AG10803 (cell line): Measurements from ENCODE around the gene FNDC8.

Experiments
- DNase-seq: peaks from one replicate; pipeline ENCODE4 v3.0.0; 2010; ENCODE audit warnings: low read depth
- H3K4me3 ChIP-seq: 2 replicates; pipeline ENCODE4 v1.5.1; 2011; ENCODE audit warnings: mild to moderate bottlenecking, low read length, control low read depth
- TF ChIP-seq, protein P1 (sequence below): conservative IDR thresholded peaks from 2 replicates; pipeline ENCODE4 v1.5.1; 2011; ENCODE audit warnings: mild to moderate bottlenecking, low read length, control low read depth, inconsistent platforms

FNDC8 gene

DNA sequence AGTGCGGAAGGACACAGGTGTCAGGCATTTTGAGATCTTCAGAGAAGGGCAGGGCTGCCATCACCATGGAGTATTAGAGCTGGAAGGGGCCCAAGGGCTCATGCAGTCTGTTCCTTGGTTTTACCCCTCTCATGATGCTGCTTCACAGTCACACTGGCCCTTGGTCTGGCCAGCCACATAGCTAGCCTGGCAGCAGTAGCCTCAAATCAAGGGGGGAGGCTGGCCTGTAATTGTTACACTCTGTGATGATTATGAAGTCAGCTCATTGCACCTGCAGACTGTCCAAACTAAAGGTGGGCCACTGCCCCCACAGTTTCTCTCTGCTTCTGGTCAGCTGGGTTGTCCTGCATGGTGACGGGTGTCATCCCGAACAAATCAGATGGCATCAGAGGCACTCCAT is at the start of gene FNDC8:
TSS of gene FNDC8 (plus strand) at position 301 of the 400 bp plus-strand sequence. CDS start at position 380, 79 bp downstream.
- no peak for DNase-seq
- no peak within 1 kb of the TSS for H3K4me3 ChIP-seq
- TF ChIP-seq, protein P1, sequence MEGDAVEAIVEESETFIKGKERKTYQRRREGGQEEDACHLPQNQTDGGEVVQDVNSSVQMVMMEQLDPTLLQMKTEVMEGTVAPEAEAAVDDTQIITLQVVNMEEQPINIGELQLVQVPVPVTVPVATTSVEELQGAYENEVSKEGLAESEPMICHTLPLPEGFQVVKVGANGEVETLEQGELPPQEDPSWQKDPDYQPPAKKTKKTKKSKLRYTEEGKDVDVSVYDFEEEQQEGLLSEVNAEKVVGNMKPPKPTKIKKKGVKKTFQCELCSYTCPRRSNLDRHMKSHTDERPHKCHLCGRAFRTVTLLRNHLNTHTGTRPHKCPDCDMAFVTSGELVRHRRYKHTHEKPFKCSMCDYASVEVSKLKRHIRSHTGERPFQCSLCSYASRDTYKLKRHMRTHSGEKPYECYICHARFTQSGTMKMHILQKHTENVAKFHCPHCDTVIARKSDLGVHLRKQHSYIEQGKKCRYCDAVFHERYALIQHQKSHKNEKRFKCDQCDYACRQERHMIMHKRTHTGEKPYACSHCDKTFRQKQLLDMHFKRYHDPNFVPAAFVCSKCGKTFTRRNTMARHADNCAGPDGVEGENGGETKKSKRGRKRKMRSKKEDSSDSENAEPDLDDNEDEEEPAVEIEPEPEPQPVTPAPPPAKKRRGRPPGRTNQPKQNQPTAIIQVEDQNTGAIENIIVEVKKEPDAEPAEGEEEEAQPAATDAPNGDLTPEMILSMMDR: no peak

DNA sequence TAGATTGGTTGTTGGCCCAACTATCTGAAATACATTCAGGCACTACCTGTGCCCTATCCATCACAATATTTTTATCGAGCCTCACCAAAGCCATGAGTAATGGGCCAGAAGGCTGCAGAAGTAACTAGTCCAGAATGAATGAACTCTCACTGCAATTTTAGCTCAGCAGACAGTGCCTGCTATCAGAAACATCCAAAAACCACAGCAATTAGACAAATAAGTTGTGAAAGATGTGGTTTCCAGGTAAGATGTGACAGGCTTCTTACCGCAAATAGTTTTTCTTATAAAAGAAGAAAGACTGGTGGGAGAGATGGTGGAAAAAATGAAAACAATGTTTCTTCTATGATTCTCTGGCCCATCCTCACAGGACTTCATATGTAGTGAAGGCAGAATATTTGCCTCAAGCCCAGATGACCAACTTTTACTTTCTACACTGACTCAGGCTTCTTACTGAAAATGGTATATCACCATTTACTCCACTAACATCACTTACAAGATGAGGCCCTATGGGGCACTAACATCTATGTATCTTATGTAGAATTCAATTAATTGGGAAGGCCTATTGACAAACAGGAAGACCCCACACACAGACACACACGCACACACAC is 48.1 kb upstream of the FNDC8 start:
- no peak overlapping the region for H3K4me3 ChIP-seq
- DNase-seq: no peak
- TF ChIP-seq, protein P1: no peak

DNA sequence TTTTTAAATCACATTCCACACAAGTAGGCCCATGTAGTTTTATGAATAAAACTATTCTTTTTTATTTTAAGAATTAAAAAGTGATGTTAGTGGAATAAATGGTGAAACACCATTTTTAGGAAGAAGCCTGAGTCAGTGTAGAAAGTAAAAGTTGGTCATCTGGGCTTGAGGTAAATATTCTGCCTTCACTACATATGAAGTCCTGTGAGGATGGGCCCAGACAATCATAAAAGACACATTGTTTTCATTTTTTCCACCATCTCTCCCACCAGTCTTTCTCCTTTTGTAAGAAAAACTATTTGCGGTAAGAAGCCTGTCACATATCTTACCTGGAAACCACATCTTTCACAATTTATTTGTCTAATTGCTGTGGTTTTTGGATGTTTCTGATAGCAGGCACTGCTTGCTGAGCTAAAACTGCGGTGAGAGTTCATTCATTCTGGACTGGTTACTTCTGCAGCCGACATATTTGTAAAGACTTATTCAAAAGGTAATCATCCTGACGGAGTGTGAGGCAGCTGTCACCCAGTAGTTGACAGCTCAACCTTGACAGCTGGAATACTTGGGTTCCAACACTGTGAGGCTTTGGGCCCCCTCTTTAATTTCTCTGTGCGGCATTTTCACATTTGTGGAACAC is 47.3 kb upstream of the FNDC8 start:
- TF ChIP-seq, protein P1: no peak
- H3K4me3 ChIP-seq: no peak overlapping the region
- no peak for DNase-seq

DNA sequence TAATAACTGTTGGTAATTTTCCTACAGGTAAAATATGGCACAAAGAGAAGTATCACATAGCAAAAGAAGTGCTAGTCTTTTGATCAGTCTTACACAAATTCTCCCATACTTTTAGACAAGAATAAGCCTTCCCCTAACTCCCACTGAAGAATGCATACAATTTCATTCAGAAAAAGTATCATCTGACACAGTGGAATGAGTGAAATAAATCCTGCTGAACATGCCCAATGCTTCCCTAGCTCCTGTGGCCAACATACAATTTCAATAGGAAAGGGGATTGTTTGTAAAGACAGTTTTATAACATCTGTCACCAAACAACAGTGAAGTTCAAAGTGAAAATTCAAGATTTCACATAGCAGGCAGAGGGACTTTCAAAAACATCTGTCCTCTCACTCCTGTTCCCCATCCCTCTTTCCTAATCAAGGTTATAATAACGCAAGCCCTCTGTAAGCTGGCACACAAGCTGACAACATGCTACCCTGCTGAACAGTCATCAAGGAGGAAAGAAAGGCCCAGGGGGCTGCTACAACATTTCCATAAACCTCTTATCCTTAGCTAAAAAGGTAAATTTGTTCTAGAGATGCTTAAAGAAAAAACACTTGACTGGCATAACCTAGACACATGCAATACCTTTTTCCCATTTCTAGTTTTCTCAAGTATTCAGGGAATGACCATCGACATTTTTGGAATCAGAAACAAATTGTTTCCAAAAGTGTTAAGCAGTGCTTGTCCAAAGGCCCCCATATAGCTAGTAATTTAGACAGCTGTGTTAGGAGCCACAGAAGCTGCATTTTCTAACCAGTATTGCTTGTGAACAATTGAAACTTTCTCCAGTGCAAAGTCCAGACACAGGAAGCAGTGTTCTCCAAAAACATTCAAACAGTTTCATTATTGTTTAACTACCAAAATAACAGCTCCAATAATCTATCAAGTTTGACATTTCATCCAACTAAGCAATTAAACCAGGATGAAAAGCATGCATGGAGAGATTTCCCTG is 46.4 kb upstream of the FNDC8 start:
- TF ChIP-seq, protein P1: no peak
- H3K4me3 ChIP-seq: no peak overlapping the region
- DNase-seq: no peak

DNA sequence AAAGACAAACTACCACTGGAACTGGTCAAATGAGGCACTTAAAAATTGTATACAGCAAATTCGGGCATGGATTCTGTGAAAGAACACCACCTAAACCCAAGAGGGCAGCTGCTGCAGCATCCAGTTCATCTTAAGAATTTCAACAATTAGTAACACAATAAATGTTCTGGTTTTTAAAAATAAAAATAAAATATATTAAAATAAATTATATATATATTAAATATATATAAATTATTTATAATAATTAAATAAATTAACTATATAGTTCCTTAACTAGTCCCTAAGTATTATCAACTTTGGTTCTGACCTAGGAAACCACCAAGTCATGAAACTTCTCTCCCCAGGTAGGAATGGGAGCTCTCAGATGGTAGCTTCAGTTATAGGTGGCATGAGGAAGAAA is 44.5 kb upstream of the FNDC8 start:
- DNase-seq: no peak
- TF ChIP-seq, protein P1: no peak
- no peak overlapping the region for H3K4me3 ChIP-seq

DNA sequence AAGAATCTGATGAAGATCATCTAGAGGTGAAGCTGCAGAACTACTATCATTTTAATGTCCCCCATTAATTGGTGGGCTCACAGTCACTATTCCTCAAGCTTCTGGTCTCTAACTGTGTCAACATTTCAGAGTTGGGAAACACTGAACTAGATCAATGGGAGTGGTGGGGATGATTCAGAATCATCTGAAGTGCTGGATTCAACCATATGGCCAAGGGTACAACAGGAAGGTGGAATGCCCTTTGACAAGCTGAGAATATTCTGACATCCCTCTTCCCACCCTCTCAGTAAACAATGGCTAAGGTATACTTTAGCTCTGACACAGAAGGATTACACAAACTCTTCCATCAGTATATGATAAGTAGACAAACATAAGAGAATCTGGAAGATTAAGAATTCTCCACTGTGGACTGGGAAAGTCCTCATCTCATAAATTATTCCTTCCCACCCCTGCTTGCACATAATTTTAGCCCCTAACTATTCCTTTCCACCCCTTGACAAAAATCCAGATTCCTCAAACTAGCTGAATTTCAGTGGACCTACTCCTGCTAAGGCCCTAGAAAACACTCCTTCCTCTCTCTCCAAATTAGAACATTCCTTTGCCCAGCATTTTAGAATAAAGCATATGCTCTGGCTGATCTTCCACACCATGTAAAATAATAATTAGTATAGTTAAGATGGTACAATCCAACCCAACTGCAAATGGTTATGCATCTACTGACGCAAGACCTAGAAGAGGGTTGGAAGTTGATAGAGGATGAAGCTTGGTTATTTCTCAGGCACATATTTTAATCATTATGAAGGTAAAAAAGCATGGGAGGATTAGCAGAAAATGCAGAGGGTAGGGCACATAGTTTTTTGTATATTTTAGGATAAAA is 41.6 kb upstream of the FNDC8 start:
- TF ChIP-seq, protein P1: no peak
- DNase-seq: no peak
- no peak overlapping the region for H3K4me3 ChIP-seq
